HG03060 (cell line): Measurements from ENCODE around the gene DKKL1.
"Not testable (repeated sequence)": the region's sequence is repeated elsewhere in the genome, so short reads cannot be mapped to it uniquely, and the experiment has no call there.

Source experiments
- ATAC-seq: cut with Tn5 transposase; IDR thresholded peaks from one replicate; pipeline ENCODE4 v1.9.1; 2021; ENCODE audit warnings: low read depth, moderate number of reproducible peaks; ENCODE audit not compliant: unreplicated experiment

The DKKL1 gene

GRCh38 chr19:49359851-49360820, 3.5 kb upstream of the DKKL1 start:
- ATAC-seq, result no peak

DNA sequence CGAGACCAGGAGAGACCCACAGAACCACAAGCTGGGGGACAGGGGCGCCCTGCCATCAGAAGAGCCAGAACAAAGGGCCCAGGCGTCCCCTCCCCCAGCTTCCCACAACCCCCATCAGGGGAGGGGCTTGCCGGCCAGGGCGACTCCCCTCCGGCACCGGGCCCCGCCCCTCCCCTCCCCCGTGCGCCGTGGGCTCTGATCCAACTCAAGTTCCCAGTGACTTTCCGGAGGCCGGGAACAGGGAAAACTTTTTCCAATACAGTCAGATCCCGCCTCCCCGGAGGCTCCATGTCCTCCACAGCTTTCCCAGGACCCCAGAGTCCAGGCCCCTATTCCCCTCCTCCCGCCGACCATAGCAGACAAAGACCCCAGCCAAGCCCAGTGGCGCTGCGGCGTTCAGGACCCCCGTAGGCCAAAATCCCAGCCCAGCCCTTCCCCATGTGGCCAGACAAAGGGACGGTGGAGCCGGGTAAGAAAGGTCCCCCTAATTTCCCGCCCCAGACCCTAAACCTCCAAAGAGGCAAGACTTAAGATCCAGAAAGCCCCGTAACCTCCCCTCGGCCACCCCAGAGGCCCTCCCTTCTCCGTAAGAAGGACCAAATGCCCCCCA, 2.1 kb upstream of the DKKL1 start:
- no peak for ATAC-seq

GRCh38 chr19:49362048-49362928, 1.4 kb upstream of the DKKL1 start, which contains the start of gene TEAD2:
Gene TEAD2, minus strand, starts transcription at chr19:49362416. Its CDS starts 2,341 bp downstream, at chr19:49360075.
- no peak for ATAC-seq

DNA sequence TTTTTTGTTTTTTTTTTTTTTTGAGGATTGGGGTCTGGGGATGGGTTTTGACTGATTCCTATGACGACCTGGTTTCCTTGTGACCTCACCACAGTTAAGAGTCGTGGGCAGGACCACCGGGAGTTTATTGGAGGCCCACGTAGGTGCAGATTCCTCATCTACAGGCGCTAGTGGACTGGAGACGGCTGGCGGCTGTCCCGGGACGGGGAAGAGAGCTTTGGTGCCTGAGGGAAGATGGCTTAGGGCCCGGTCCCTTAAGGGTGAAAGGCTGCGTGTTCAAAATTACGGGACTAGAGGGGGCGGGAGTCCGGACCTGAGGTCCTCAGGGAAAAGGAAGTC, 779 bp upstream of the DKKL1 start:
- ATAC-seq, result no peak

DNA sequence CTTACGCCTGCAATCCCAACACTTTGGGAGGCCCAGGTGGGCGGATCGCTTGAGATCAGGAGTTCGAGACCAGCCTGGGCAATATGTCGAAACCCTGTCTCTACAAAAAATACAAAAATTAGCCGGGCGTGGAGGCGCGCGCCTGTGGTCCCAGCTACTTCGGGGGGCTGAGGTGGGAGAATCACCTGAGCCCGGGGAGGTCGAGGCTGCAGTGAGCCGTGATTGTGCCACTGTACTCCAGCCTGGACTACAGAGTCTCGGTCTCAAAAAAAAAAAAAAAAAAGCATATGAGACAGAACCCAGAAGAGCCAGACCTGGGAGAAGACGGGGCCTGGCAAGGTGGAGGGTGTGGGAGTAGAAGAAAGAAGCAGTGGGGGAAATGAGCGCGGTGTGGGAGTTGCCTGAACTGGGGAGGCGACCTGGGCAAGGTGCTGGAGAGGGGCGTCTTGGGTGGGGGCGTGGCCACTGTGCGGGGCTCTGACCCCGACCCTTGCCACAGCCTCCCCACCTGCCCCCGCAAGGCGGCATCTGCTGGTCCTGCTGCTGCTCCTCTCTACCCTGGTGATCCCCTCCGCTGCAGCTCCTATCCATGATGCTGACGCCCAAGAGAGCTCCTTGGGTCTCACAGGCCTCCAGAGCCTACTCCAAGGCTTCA, 533 bp downstream of the DKKL1 start:
- no peak for ATAC-seq

DNA sequence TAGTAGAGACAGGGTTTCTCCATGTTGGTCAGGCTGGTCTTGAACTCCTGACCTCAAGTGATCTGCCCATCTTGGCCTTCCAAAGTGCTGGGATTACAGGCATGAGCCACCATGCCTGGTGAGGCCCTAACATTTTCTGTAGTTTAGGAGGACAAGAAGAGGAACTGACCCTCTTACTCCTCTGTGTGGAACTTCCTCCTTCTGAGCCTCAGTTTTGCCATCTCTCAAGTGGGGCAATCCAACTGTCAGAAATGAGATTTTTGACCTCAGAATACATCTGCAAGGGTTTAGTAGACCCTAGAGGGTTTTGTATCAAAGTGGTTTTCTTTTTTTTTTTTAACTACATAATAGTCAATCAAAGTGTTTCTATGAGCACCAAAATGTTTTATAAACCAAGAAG, 2.4 kb downstream of the DKKL1 start:
- ATAC-seq, result no peak

DNA sequence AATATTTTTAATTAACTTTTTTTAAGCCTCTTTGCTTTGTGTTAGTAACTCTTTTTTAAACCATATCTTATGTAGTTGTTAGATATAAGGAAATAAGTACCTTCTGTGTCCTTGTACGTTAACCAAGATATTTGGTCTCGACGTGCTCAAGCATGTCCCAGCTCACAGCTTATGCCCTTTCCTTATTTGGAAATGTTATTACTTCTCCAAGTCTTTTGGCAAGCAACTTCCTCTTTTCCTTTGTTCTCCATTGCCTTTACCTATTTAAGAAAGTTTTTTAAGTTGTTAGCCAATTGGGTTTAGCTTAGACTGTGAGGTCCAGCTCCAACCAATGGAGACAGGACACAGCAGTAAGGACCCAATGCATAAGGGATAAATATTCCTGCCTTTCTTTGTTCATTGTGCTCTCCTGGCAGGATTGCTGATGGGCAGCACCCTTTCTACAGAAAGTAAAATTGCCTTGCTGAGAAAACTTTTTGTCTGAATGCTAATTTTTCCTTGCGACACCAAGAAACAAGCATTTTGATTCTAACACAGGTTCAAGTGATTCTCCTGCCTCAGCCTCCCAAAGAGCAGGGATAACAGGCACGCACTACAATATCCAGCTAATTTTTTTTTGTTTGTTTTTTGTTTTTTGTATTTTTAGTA, 5.2 kb downstream of the DKKL1 start:
- no peak for ATAC-seq

GRCh38 chr19:49371184-49371583, 7.5 kb downstream of the DKKL1 start:
- no peak for ATAC-seq

DNA sequence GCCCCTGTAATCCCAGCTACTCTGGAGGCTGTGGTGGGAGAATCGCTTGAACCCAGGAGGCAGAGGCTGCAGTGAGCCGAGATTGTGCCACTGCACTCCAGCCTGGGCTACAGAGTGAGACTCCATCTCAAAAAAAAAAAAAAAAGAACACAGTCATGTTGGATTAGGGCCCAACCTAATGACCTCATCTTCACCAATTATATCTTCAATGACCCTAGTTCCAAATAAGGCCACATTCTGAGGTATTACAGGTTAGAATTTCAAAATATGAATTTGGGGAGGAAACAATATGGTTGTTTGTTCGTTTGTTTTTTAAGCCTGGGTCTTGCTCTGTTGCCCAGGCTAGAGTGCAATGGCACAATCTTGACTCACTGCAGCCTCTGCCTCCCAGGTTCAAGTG, 9.5 kb downstream of the DKKL1 start:
- not testable (repeated sequence) for ATAC-seq

DNA sequence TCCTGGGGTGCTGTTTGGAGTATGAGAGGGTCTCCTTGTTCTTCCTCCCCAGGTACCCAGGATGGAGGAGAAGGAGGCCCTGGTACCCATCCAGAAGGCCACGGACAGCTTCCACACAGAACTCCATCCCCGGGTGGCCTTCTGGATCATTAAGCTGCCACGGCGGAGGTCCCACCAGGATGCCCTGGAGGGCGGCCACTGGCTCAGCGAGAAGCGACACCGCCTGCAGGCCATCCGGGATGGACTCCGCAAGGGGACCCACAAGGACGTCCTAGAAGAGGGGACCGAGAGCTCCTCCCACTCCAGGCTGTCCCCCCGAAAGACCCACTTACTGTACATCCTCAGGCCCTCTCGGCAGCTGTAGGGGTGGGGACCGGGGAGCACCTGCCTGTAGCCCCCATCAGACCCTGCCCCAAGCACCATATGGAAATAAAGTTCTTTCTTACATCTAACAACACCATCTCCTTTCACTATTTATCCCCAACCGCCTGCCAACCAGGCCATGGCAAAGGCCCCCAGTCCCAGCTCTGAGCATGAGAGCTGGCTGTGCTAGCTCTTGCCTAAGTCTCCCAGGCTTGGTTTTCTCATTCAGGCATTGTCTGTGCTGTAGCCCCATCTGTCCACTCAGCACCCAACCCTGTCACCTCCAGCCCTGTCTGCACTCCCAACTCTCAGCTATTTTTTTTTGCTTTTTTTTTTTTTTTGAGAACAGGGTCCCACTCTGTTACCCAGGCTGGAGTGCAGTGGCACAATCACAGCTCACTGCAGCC, 11.2 kb downstream of the DKKL1 start:
- no peak for ATAC-seq

GRCh38 chr19:49378512-49378911, 14.8 kb downstream of the DKKL1 start:
- ATAC-seq, result no peak

DNA sequence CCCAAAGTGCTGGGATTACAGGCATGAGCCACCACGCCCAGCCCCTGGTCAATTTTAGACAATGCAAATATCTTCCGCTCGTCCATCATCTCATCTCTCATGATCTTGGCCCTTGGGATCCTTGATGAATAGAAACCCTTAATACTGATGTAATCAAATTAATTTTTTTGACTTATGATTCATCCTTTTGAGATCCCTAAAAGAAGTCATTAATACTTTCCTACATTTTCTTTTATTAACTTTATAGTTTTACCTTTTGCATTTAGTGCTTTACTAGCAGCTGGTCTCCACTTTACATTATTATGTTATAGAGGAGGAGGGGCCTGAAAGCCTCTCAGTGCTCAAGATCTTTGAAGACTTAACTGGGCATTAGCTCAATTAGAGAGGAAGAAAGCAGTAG, 16.7 kb downstream of the DKKL1 start:
- ATAC-seq, result no peak

- no peak for ATAC-seq
These were observed 19.0 kb downstream of the DKKL1 start for GRCh38 chr19:49382639-49383038.

DNA sequence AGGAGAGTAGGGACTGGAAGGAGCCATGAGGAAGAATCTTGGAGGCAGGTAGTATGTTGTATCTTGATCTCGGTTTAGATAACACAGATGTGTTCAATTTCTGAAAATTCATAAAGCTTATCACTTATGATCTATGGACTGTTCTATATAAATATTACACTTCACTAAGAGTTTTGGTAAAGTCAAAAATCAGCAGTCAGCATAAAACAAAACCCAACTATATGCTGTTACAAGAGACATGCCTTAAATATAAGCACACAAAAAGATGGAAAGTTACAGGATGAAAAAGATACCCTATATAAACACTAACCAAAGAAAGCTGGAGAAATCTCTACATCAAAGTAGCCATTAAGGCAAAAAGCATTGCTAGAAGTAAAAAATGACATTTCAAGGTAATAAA, 19.9 kb downstream of the DKKL1 start:
- ATAC-seq, result no peak

GRCh38 chr19:49387936-49388372, 24.3 kb downstream of the DKKL1 start, which contains the start of gene KASH5:
Gene KASH5, plus strand, starts transcription at chr19:49388249. Its CDS starts 2,635 bp downstream, at chr19:49390884.
- no peak for ATAC-seq

GRCh38 chr19:49389406-49389805, 25.7 kb downstream of the DKKL1 start:
- no peak for ATAC-seq

DNA sequence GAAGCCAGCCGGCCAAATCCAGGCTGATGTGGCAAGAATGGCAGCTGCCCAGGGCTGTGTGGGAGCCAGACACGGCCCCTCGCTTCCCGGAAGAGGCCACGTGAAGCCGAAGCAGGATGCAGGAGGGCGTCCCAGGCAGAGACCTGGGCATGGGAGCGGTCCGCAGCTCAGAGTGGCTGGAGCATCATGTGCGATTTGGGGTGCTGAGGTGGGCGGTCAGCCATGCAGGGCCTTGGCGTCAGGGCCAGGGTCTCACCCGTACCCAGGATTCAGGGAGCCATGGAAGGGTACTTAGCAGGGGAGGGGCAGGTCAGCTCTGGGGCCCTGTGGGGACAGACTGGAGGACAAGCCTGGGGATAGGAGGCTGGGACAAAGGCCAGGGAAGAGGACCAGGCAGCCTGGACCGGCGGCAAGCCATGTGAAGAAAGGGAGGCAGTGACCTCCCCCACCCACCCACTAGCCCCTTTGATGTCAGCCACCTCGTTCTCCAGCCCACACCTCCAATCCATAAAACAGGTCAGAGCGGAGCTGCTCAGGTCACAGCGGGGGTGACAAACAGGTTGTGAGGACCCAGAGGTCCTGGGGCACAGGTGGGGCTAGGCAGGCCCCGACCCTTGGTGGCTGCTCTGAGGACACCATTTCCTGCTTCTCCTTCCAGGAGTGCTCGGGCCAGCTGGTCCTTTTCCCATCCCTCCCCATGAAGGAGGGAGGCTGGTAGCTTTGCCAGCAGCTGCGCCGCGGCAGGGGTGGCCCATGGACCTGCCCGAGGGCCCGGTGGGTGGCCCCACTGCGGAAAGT, 26.7 kb downstream of the DKKL1 start:
- ATAC-seq, result no peak

- ATAC-seq, result no peak
These were observed 27.3 kb downstream of the DKKL1 start for GRCh38 chr19:49390929-49391359.
